NCI-H524 (cell line): Measurements from ENCODE around the gene RUNX2.
"Not testable (repeated sequence)": the region's sequence is repeated elsewhere in the genome, so short reads cannot be mapped to it uniquely, and the experiment has no call there.

Experiments
- DNase-seq, 2 experiments: peaks; one replicate each; lab custom pipeline; 2025; lab: John Stamatoyannopoulos, UW

Gene RUNX2

GRCh38 chr6:45327956-45328522 is at the start of gene RUNX2:
RUNX2 (plus strand) TSS chr6:45328330; CDS start chr6:45328727, 397 bp downstream.
- DNase-seq = no peak

GRCh38 chr6:45278367-45278766 is 49.8 kb upstream of the RUNX2 start:
- no peak for DNase-seq

DNA sequence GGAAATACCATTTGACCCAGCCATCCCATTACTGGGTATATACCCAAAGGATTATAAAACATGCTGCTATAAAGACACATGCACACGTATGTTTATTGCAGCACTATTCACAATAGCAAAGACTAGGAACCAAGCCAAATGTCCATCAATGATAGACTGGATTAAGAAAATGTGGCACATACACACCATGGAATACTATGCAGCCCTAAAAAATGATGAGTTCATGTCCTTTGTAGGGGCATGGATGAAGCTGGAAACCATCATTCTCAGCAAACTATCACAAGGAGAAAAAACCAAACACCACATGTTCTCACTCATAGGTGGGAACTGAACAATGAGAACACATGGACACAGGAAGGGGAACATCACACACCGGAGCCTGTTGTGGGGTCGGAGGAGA is 41.4 kb upstream of the RUNX2 start:
- DNase-seq = not testable (repeated sequence)

DNA sequence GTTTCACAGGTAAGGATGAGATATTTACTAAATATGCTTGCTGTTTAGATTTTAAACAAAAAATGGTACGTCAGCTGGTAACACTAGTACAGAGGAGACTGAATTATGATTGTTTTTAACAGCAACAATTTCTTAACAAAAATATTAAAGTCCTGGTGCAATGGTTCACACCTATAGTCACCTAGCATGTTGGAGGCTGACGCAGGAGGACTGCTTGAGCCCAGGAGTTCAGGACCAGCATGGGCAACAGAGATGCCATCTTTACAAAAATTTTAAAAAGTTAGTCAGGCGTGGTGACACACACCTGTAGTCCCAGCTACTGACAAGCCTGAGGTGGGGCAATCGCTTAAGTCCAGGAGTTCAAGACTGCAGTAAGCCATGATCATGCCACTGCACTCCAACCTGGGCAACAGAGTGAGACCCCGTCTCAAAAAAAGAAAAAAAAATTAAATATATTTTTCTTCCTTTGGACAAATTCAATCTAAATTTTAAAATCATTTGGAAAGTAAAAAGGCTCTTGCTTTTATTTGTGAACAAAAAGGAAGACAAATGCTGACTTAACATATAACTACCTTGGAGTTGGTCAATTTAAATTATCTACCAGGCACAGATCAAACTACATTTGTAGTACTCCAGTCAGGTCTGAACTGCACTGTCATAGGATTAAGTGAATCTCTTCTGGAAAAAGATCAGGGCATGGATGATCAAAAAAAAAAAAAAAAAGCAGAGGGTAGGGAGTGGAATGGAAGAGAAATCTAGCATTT is 38.2 kb upstream of the RUNX2 start:
- no peak for DNase-seq

DNA sequence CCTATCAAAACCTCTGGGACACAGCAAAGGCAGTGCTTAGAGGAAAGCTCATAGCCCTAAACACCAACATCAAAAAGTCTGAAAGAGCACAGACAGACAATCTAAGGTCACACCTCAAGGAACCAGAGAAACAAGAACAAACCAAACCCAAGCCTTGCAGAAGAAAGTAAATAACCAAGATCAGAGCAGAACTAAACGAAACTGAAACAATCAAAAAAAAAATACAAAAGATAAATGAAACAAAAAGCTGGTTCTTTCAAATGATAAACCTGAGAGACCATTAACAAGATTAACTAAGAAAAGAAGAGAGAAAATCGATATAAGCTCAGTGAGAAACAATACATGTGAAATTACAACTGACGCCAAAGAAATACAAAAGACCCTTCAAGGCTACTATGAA is 34.8 kb upstream of the RUNX2 start:
- no peak for DNase-seq

DNA sequence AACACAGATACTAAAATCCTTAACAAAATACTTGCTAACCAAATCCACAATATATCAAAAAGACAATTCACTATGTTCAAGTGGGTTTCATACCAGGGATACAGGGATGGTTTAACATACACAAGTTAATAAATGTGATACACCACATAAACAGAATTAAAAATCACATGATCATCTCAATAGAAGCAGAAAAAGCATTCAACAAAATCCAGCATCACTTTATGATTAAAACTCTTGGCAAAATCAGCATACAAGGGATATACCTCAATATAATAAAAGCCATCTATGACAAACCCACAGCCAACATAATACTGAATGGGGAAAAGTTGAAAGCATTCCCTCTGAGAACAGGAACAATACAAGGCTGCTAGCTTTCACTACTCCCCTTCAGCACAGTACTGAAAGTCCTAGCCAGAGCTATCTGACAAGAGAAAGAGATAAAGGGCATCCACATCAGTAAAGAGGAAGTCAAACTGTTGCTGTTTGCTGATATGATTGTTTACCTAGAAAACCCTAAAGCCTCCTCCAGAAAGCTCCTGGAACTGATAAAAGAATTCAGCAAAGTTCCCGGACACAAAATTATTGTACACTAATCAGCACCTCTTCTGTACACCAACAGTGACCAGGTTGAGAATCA is 33.9 kb upstream of the RUNX2 start:
- DNase-seq = not testable (repeated sequence)

- DNase-seq = no peak
Observed at GRCh38 chr6:45297320-45297719, 30.8 kb upstream of the RUNX2 start.

DNA sequence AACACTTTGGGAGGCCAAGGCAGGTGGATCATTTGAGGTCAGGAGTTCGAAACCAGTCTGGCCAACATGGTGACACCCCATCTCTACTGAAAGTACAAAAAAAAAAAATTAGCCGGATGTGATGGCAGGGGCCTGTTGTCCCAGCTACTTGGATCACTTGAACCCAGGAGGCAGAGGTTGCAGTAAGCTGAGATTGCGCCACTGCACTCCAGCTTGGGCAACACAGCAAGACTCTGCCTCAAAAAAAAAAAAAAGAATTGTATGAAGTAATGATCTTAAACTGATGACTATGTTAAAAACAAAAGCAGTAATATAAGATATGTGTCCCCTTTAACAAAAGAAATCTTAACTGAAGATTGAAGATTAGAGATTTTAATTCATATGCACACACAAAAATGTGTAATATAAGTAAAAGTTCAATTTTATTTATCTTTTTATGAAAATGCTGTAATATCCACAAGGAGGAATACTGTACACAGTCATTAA is 29.0 kb upstream of the RUNX2 start:
- no peak for DNase-seq

DNA sequence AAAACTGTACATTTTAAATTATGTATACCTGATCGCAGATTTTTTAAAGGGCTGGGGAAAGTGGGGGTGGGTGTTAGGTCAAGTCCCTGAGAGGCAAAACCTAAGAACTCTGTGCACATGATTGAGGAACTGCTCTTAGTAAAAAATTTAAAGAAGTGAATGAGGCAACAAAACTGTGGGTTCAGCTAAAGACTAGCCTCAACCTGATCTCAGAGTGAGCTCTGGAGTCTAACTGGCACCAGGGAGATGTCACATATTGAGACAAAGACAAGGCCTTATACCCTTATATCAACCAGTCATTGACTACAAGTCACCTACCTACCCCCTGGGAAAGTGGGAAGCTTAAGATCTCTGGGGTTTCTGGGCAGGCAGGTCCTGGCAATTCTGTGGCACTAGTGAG is 27.4 kb upstream of the RUNX2 start:
- no peak for DNase-seq

DNA sequence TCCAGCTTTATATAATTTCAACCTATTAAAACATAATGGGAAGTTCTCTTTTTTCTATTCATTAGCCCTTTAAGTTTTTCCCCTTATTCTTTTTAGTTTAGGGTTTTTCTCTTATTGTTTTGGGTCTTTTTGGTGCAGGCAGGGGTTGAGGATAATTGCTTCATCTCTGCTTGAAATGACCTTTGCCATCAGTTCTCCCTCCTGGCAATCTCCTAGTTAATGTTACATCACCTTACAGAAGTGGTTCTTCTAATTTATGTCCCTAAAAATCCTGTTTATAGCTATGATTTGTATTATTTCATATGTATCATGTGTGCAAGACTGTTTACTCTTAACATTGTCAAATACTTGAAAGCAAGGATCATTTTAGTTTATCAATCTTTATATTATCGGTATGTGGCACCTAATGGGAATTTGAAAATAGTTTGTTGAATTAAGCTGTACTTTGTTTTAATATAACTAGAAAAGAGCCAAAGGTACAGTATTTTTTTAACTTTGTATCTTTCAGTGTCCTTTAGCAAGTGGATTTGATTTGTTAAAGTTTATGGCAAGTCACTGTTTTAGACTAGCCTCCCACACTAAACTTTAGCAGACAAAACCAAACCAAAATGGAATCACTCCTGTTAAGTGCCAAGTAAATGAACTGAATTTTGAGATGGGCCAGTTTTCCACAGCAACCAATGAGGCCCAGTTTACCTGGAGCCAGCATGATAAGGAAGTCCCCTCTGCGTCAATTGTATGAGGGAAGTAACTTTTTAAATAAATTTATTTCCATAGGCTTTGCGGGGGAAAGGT is 26.6 kb upstream of the RUNX2 start:
- DNase-seq = no peak

GRCh38 chr6:45302832-45303231 is 25.3 kb upstream of the RUNX2 start:
- DNase-seq = no peak

- no peak for DNase-seq
Observed at GRCh38 chr6:45305546-45305945, 22.6 kb upstream of the RUNX2 start.

GRCh38 chr6:45310118-45310788 is 17.9 kb upstream of the RUNX2 start:
- DNase-seq = no peak

DNA sequence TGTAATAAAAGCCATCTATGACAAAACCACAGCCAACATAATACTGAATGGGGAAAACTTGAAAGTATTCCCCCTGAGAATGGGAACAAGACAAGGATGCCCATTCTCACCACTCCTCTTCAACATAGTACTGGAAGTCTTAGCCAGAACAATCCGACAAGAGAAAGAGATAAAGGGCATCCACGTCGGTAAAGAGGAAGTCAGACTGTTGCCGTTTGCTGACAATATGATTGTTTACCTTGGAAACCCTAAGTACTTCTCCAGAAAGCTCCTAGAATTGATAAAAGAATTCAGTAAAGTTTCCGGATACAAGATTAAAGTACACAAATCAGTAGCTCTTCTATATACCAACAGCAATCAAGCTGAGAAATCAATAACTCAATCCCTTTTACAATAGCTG is 14.0 kb upstream of the RUNX2 start:
- no peak for DNase-seq

GRCh38 chr6:45320349-45320748 is 7.8 kb upstream of the RUNX2 start:
- no peak for DNase-seq

- no peak for DNase-seq
Observed at GRCh38 chr6:45323656-45324224, 4.4 kb upstream of the RUNX2 start.

- no peak for DNase-seq
Observed at GRCh38 chr6:45326698-45327417, 1.3 kb upstream of the RUNX2 start.

DNA sequence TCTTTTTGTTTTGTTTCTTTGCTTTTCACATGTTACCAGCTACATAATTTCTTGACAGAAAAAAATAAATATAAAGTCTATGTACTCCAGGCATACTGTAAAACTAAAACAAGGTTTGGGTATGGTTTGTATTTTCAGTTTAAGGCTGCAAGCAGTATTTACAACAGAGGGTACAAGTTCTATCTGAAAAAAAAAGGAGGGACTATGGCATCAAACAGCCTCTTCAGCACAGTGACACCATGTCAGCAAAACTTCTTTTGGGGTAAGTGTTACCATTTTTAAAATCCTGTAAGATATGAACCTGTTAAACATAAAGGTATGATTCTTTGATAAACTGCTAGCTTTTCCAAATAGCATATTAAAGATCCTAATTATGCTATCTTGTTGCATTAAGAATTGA is 393 bp downstream of the RUNX2 start:
- DNase-seq = no peak

DNA sequence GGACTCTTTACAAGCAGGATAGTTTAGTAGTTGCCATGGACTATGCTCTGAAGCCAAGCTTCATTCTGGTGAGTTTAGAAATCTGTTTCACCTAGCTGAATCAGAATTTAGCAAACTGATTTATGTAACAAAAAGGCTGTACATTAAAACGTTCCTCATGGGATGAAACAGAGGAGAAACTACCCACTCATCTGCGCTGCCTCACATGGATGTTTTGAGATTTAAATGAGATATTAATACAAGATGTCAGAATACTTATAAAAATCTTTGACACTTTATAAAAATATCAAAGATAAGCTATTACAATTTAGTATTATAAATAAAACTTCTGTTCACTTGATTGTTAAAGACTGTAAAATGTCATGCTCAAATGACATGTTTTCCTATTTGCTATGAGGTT is 16.8 kb downstream of the RUNX2 start:
- no peak for DNase-seq

- no peak for DNase-seq
Observed at GRCh38 chr6:45350186-45350710, 22.1 kb downstream of the RUNX2 start.

DNA sequence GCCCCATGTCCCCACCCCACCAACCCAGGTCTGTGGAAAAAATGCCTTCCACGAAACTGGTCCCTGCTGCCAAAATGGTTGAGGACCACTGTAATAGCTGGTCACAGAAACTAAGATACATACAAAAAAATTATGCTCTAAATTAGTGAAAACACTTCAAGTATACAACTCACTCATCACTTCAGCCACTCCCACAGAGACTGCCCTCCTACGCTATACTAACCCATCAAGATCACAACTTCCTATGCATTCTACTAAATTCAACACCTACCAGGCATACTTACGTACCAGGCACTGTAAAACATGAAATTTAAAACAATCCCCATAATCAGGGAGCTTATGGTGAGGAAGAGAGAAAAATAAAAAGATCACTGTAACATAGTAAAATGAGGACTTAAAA is 22.9 kb downstream of the RUNX2 start:
- DNase-seq = no peak
